ENCODE data around the gene SYT17.

SYT17 gene

DNA sequence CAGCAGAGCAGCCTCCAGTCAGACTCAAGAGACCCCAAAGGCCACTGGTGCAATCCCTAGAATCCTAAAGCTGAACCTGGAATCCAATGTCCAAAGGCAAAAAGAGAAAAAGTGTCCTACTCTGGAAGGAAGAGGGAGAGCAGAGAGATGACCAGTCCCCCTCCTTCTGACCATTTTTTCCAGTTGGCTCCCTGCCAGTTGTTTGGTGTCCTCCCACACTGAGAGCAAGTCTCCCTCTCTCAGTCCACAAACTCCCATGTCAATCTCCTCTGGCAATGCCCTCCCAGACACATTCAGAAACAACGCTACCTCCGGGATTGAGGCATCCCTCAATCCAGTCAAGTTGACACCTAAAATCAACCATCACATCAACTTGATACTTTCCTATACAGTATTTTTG lies 113.2 kb downstream of the SYT17 start:
- TF ChIP-seq, protein P1, sequence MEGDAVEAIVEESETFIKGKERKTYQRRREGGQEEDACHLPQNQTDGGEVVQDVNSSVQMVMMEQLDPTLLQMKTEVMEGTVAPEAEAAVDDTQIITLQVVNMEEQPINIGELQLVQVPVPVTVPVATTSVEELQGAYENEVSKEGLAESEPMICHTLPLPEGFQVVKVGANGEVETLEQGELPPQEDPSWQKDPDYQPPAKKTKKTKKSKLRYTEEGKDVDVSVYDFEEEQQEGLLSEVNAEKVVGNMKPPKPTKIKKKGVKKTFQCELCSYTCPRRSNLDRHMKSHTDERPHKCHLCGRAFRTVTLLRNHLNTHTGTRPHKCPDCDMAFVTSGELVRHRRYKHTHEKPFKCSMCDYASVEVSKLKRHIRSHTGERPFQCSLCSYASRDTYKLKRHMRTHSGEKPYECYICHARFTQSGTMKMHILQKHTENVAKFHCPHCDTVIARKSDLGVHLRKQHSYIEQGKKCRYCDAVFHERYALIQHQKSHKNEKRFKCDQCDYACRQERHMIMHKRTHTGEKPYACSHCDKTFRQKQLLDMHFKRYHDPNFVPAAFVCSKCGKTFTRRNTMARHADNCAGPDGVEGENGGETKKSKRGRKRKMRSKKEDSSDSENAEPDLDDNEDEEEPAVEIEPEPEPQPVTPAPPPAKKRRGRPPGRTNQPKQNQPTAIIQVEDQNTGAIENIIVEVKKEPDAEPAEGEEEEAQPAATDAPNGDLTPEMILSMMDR (IDR thresholded peaks at IDR 0.05; ENCODE audit: low read depth, low read length) = no peak

DNA sequence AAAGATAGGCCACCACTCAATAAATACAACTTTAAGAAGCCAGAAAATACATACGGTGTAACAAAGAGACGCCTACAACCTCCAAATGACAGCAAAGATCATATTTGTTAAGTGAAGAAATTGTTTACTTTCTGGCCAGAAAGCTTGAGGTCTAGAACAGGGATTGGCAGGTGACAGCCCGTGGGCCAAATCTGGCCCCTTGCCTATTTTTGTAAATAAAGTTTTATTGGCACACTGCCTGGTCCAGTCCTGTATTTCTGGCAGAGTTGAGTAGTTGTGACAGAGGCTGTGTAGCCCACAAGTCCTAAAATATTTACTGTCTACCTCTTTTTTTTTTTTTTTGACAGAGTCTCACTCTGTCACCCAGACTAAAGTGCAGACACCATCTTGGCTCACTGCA lies 114.1 kb downstream of the SYT17 start:
- TF ChIP-seq, protein P1 (IDR thresholded peaks at IDR 0.05; ENCODE audit: low read depth, low read length) = no peak
- H3K4me3 ChIP-seq (ENCODE audit: low read depth, low read length) = no peak overlapping the region

More for the DNA sequence above, 113.2 kb downstream of the SYT17 start:
- no peak overlapping the region for H3K4me3 ChIP-seq (ENCODE audit: low read depth, low read length)

- no peak overlapping the region for H3K4me3 ChIP-seq (ENCODE audit: low read depth, low read length)
- TF ChIP-seq, protein P1 (IDR thresholded peaks at IDR 0.05; ENCODE audit: low read depth, low read length) = no peak
Measured at GRCh38 chr16:19283637-19284036, 115.6 kb downstream of the SYT17 start.

DNA sequence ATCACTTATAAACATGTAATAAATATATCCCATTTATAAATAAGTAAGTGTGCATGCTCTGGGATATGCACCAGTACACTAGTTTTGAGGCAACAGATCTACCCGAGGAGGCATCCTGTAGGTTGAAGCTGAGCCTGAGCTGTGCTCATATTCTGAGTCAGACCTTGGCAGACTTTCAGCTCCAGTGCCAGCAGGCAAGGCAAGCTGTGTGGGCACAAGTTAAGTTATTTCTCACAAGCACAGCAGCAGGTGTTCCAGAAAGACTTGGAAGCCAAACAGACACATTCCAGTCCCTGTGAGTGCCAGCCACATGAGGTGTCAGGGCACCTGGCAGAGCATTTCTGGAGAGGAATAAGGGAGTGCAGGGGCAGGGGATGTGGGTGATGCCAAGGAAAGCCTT lies 116.2 kb downstream of the SYT17 start:
- H3K4me3 ChIP-seq (ENCODE audit: low read depth, low read length) = no peak overlapping the region
- TF ChIP-seq, protein P1 (IDR thresholded peaks at IDR 0.05; ENCODE audit: low read depth, low read length) = no peak

GRCh38 chr16:19285431-19285830 lies 117.4 kb downstream of the SYT17 start, which contains the start of gene CLEC19A:
Gene CLEC19A (plus strand): TSS chr16:19285731. CDS start chr16:19285852, 121 bp downstream.
- no peak within 1 kb of the TSS for H3K4me3 ChIP-seq (ENCODE audit: low read depth, low read length)

GRCh38 chr16:19286827-19287226 lies 118.8 kb downstream of the SYT17 start:
- no peak overlapping the region for H3K4me3 ChIP-seq (ENCODE audit: low read depth, low read length)
- TF ChIP-seq, protein P1 (IDR thresholded peaks at IDR 0.05; ENCODE audit: low read depth, low read length) = no peak

More at GRCh38 chr16:19285431-19285830, 117.4 kb downstream of the SYT17 start, which contains the start of gene CLEC19A:
- TF ChIP-seq, protein P1 (IDR thresholded peaks at IDR 0.05; ENCODE audit: low read depth, low read length) = no peak

DNA sequence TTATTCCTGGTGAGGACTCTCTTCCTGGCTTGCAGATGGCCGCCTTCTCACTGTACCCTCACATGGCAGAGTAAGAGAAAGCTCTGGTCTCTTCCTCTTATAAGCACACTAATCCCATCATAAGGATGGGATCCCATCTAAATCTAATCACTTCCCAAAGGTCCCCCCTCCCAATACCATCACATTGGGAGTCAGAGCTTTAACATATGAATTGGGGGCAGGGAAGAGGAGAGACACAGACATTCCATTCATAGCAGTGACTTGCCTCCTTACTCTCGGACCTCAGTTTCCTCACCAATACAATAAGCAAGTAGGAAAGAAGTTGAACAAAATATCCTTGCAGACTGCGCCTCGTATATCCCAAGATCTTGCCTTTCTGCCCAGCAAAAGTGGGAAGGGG lies 119.2 kb downstream of the SYT17 start:
- TF ChIP-seq, protein P1 (IDR thresholded peaks at IDR 0.05; ENCODE audit: low read depth, low read length) = no peak
- no peak overlapping the region for H3K4me3 ChIP-seq (ENCODE audit: low read depth, low read length)

All from WI38 (cell line).